IPS-18a (cell line): Measurements from ENCODE around the gene ANKRD61.
"Not testable (repeated sequence)": the region's sequence is repeated elsewhere in the genome, so short reads cannot be mapped to it uniquely, and the experiment has no call there.

Experiments
- H3K27ac ChIP-seq: one replicate; pipeline ENCODE4 v1.5.1; 2013; ENCODE audit warnings: low read length
- H3K27me3 ChIP-seq: one replicate; pipeline ENCODE4 v1.6.1; 2013; ENCODE audit warnings: mild to moderate bottlenecking, low read length; ENCODE audit not compliant: control insufficient read depth, insufficient read depth
- H3K36me3 ChIP-seq: one replicate; pipeline ENCODE4 v1.6.1; 2013; ENCODE audit warnings: low read depth, low read length; ENCODE audit not compliant: control insufficient read depth
- H3K4me1 ChIP-seq: one replicate; pipeline ENCODE4 v1.6.1; 2013; ENCODE audit warnings: low read depth, low read length; ENCODE audit not compliant: control insufficient read depth
- H3K4me3 ChIP-seq: one replicate; pipeline ENCODE4 v1.5.1; 2013; ENCODE audit warnings: low read length
- H3K9ac ChIP-seq: one replicate; pipeline ENCODE4 v1.6.1; 2013; ENCODE audit warnings: mild to moderate bottlenecking, low read length, moderate library complexity
- H3K9me3 ChIP-seq: one replicate; pipeline ENCODE4 v1.6.1; 2013; ENCODE audit warnings: low read depth, low read length; ENCODE audit not compliant: control insufficient read depth

The ANKRD61 gene

GRCh38 chr7:6030988-6031387 is at the start of gene ANKRD61:
Gene ANKRD61, plus strand, starts transcription at chr7:6031376. Its CDS starts 0 bp downstream, at chr7:6031376.
- Histone ChIP-seq H3K27ac (no peak within 1 kb of the TSS), H3K9me3 (no peaks in the 10 kb centered on the region), H3K4me1 (no peaks in the 10 kb centered on the region), H3K4me3 (no peak within 1 kb of the TSS), H3K27me3 (no peaks in the 10 kb centered on the region), H3K36me3 (peaks cover 57% of the 10 kb centered on the region), H3K9ac (no peak within 1 kb of the TSS)

- not testable (repeated sequence) for H3K9me3 ChIP-seq, H3K9ac ChIP-seq, H3K4me1 ChIP-seq, H3K27ac ChIP-seq, H3K4me3 ChIP-seq, H3K27me3 ChIP-seq
- H3K36me3 ChIP-seq, result peaks cover 22% of the 10 kb centered on the region
Observed at GRCh38 chr7:5987061-5987460, 44.1 kb upstream of the ANKRD61 start.

DNA sequence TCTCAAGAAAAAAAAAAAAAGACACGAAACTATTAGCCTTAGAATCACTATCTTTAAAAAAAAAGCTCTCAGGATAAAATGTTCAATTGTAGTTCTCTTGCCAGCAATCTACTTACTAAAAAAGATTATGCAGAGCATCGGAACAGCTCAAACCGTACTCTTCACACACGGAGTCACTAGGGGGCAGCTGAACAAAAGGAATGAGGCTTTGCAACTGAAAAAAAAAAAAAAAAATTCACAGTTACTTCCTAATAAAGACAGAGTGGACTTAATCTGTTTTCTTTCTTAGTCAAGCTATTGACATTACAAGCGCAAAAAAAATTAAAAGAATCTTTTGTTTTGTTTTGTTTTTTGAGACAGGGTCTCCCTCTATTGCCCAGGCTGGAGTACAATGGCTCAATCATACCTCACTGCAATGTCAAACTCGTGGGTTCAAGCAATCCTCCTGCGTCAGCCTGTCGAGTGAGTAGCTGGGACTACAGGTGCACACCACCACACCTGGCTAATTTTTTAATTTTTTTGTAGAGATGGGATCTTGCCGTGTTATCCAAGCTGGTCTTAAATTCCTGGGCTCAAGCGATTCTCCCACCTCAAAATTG is 33.9 kb upstream of the ANKRD61 start:
- Histone ChIP-seq H3K9ac (no peak overlapping the region), H3K27me3 (no peaks in the 10 kb centered on the region), H3K36me3 (peaks cover 46% of the 10 kb centered on the region), H3K4me1 (no peaks in the 10 kb centered on the region), H3K9me3 (no peaks in the 10 kb centered on the region), H3K27ac (no peak overlapping the region), H3K4me3 (no peak overlapping the region)

- H3K36me3 ChIP-seq, result peaks cover 15% of the 10 kb centered on the region
- H3K9me3 ChIP-seq, result no peaks in the 10 kb centered on the region
- H3K4me3 ChIP-seq, result no peak overlapping the region
- H3K27me3 ChIP-seq, result no peaks in the 10 kb centered on the region
- no peaks in the 10 kb centered on the region for H3K4me1 ChIP-seq
- no peak overlapping the region for H3K27ac ChIP-seq
- H3K9ac ChIP-seq, result no peak overlapping the region
Observed at GRCh38 chr7:6007386-6007785, 23.8 kb upstream of the ANKRD61 start.

- peak overlapping the region; percentile 83 for H3K9ac ChIP-seq
- not testable (repeated sequence) for H3K27me3 ChIP-seq, H3K4me1 ChIP-seq, H3K9me3 ChIP-seq, H3K27ac ChIP-seq
- H3K36me3 ChIP-seq, result peaks cover 18% of the 10 kb centered on the region
- peak overlapping the region; percentile 62 for H3K4me3 ChIP-seq
Observed at GRCh38 chr7:6007835-6008590, 23.2 kb upstream of the ANKRD61 start.

- H3K4me3 ChIP-seq, result peak within 1 kb of the TSS; percentile 62
- H3K27ac ChIP-seq, result peak within 1 kb of the TSS; percentile 79
- H3K36me3 ChIP-seq, result peaks cover 14% of the 10 kb centered on the region
Observed at GRCh38 chr7:6008668-6009611, 22.2 kb upstream of the ANKRD61 start, which contains the start of the genes AIMP2 and PMS2. Gene AIMP2, plus strand, starts transcription at chr7:6009272. Its CDS starts 92 bp downstream, at chr7:6009364. Gene PMS2, minus strand, starts transcription at chr7:6009049. Its CDS starts 30 bp downstream, at chr7:6009019.

GRCh38 chr7:6010370-6010769 is 20.8 kb upstream of the ANKRD61 start:
- H3K4me1 ChIP-seq, H3K9me3 ChIP-seq, H3K9ac ChIP-seq, H3K27me3 ChIP-seq, H3K27ac ChIP-seq: not testable (repeated sequence)
- peaks cover 20% of the 10 kb centered on the region for H3K36me3 ChIP-seq
- H3K4me3 ChIP-seq, result peak overlapping the region; percentile 62

More at GRCh38 chr7:6008668-6009611, 22.2 kb upstream of the ANKRD61 start, which contains the start of the genes AIMP2 and PMS2:
- Histone ChIP-seq H3K4me1 (no peaks in the 10 kb centered on the region), H3K27me3 (no peaks in the 10 kb centered on the region), H3K9me3 (no peaks in the 10 kb centered on the region), H3K9ac (peak within 1 kb of the TSS; percentile 83)

GRCh38 chr7:6011541-6011940 is 19.6 kb upstream of the ANKRD61 start:
- Histone ChIP-seq H3K9me3 (no peaks in the 10 kb centered on the region), H3K4me3 (no peak overlapping the region), H3K27ac (no peak overlapping the region), H3K9ac (no peak overlapping the region), H3K4me1 (no peaks in the 10 kb centered on the region), H3K36me3 (peaks cover 31% of the 10 kb centered on the region), H3K27me3 (no peaks in the 10 kb centered on the region)

- Histone ChIP-seq H3K27me3 (no peaks in the 10 kb centered on the region), H3K36me3 (peaks cover 39% of the 10 kb centered on the region), H3K9ac (no peak overlapping the region), H3K4me3 (no peak overlapping the region), H3K27ac (no peak overlapping the region), H3K4me1 (no peaks in the 10 kb centered on the region), H3K9me3 (no peaks in the 10 kb centered on the region)
Observed at GRCh38 chr7:6012355-6013104, 18.6 kb upstream of the ANKRD61 start.

- Histone ChIP-seq H3K27me3 (no peaks in the 10 kb centered on the region), H3K4me3 (no peak overlapping the region), H3K9ac (no peak overlapping the region), H3K36me3 (peaks cover 69% of the 10 kb centered on the region), H3K4me1 (no peaks in the 10 kb centered on the region), H3K9me3 (no peaks in the 10 kb centered on the region), H3K27ac (no peak overlapping the region)
Observed at GRCh38 chr7:6015917-6016652, 15.1 kb upstream of the ANKRD61 start.
